Epithelial cell of prostate (primary cell): Measurements from ENCODE around the gene BPIFB2.

Source experiments
- DNase-seq: peaks from one replicate; pipeline ENCODE4 v3.0.0-alpha.2; 2011; ENCODE audit warnings: low read depth, low spot score
- H3K27ac ChIP-seq: fragments of 450-650 bp; 2 replicates; pipeline ENCODE4 v1.5.1; 2017; ENCODE audit warnings: mild to moderate bottlenecking

Gene BPIFB2

GRCh38 chr20:32983459-32984112, 23.9 kb upstream of the BPIFB2 start:
- no peak overlapping the region for H3K27ac ChIP-seq
- DNase-seq, result no peak

- DNase-seq, result no peak
- no peak overlapping the region for H3K27ac ChIP-seq
Observed at GRCh38 chr20:32984196-32984595, 23.3 kb upstream of the BPIFB2 start.

GRCh38 chr20:32984631-32985354, 22.7 kb upstream of the BPIFB2 start:
- no peak overlapping the region for H3K27ac ChIP-seq
- DNase-seq, result no peak

GRCh38 chr20:32985596-32985995, 21.9 kb upstream of the BPIFB2 start:
- H3K27ac ChIP-seq, result no peak overlapping the region
- no peak for DNase-seq

- no peak for DNase-seq
- no peak overlapping the region for H3K27ac ChIP-seq
Observed at GRCh38 chr20:32986331-32986966, 21.1 kb upstream of the BPIFB2 start.

- H3K27ac ChIP-seq, result no peak overlapping the region
- no peak for DNase-seq
Observed at GRCh38 chr20:32987044-32987825, 20.3 kb upstream of the BPIFB2 start.

- DNase-seq, result no peak
- no peak overlapping the region for H3K27ac ChIP-seq
Observed at GRCh38 chr20:32988008-32988407, 19.5 kb upstream of the BPIFB2 start.

- no peak overlapping the region for H3K27ac ChIP-seq
- DNase-seq, result no peak
Observed at GRCh38 chr20:32989507-32990283, 17.8 kb upstream of the BPIFB2 start.

- no peak overlapping the region for H3K27ac ChIP-seq
- DNase-seq, result no peak
Observed at GRCh38 chr20:32990426-32990825, 17.1 kb upstream of the BPIFB2 start.

GRCh38 chr20:32991383-32991782, 16.1 kb upstream of the BPIFB2 start:
- DNase-seq, result no peak
- no peak overlapping the region for H3K27ac ChIP-seq

GRCh38 chr20:32991792-32992641, 15.5 kb upstream of the BPIFB2 start:
- no peak for DNase-seq
- H3K27ac ChIP-seq, result no peak overlapping the region

- no peak for DNase-seq
- H3K27ac ChIP-seq, result no peak overlapping the region
Observed at GRCh38 chr20:32993496-32994050, 13.9 kb upstream of the BPIFB2 start.

- no peak for DNase-seq
- no peak overlapping the region for H3K27ac ChIP-seq
Observed at GRCh38 chr20:32995802-32996201, 11.7 kb upstream of the BPIFB2 start.

- H3K27ac ChIP-seq, result no peak overlapping the region
- no peak for DNase-seq
Observed at GRCh38 chr20:32997431-32997830, 10.1 kb upstream of the BPIFB2 start.

GRCh38 chr20:32999603-33000250, 7.8 kb upstream of the BPIFB2 start:
- no peak for DNase-seq
- H3K27ac ChIP-seq, result no peak overlapping the region

GRCh38 chr20:33000802-33001466, 6.6 kb upstream of the BPIFB2 start:
- H3K27ac ChIP-seq, result no peak overlapping the region
- no peak for DNase-seq

GRCh38 chr20:33002087-33002808, 5.3 kb upstream of the BPIFB2 start:
- DNase-seq, result no peak
- no peak overlapping the region for H3K27ac ChIP-seq
